ENCODE measurements around the gene SATB2.

Gene SATB2

GRCh38 chr2:199366406-199366805, 91.3 kb downstream of the SATB2 start (continued):
- TF ChIP-seq KLF17 (tag by site-specific recombination; IDR thresholded peaks at IDR 0.05) (peak; percentile 89), ZNF274 (IDR thresholded peaks at IDR 0.05; ENCODE audit: low read length) (no peak), ZNF274 (tag by site-specific recombination; IDR thresholded peaks at IDR 0.05; ENCODE audit: borderline replicate concordance) (no peak), ZNF580 (tag by site-specific recombination; IDR thresholded peaks at IDR 0.05) (no peak), ZNF311 (tag by site-specific recombination; IDR thresholded peaks at IDR 0.05; ENCODE audit: borderline replicate concordance) (no peak), ZFP37 (tag by site-specific recombination; IDR thresholded peaks at IDR 0.05) (no peak), GLI4 (tag by site-specific recombination; IDR thresholded peaks at IDR 0.05) (no peak), ZNF433 (tag by site-specific recombination; IDR thresholded peaks at IDR 0.05; ENCODE audit: low read depth) (no peak), ZNF248 (tag by site-specific recombination; IDR thresholded peaks at IDR 0.05) (no peak), ZNF830 (tag by site-specific recombination; IDR thresholded peaks at IDR 0.05; ENCODE audit: low read depth) (no peak), ZIC2 (tag by site-specific recombination; IDR thresholded peaks at IDR 0.05) (no peak), ZNF10 (tag by site-specific recombination; IDR thresholded peaks at IDR 0.05) (no peak), ZSCAN23 (tag by site-specific recombination; IDR thresholded peaks at IDR 0.05) (no peak), ZNF785 (tag by site-specific recombination; IDR thresholded peaks at IDR 0.05) (no peak), EGR2 (tag by site-specific recombination; IDR thresholded peaks at IDR 0.05; ENCODE audit: low read depth) (peak; percentile 77; the same call in 1 of the 2 replicates), GLIS2 (tag by site-specific recombination; IDR thresholded peaks at IDR 0.05) (no peak), ZNF670 (tag by site-specific recombination; IDR thresholded peaks at IDR 0.05; ENCODE audit: low read depth) (no peak), ZNF548 (tag by site-specific recombination; IDR thresholded peaks at IDR 0.05) (no peak), ZNF341 (tag by site-specific recombination; IDR thresholded peaks at IDR 0.05; ENCODE audit: low read depth) (no peak), SCRT1 (tag by site-specific recombination; IDR thresholded peaks at IDR 0.05; ENCODE audit: borderline replicate concordance) (no peak), ZNF596 (tag by site-specific recombination; IDR thresholded peaks at IDR 0.05) (no peak), ZEB2 (tag by site-specific recombination; IDR thresholded peaks at IDR 0.05) (no peak), HOXD13 (CRISPR knock-in tag; IDR thresholded peaks at IDR 0.05; ENCODE audit: borderline replicate concordance) (peak; percentile 81), ZNF214 (tag by site-specific recombination; IDR thresholded peaks at IDR 0.05; ENCODE audit: borderline replicate concordance) (no peak), ZBTB1 (tag by site-specific recombination; IDR thresholded peaks at IDR 0.05) (no peak), ZNF324 (tag by site-specific recombination; IDR thresholded peaks at IDR 0.05) (no peak), PRDM6 (tag by site-specific recombination; IDR thresholded peaks at IDR 0.05) (peak; percentile 39; the same call in 1 of the 2 replicates), ZNF843 (tag by site-specific recombination; IDR thresholded peaks at IDR 0.05) (no peak), ZNF48 (tag by site-specific recombination; IDR thresholded peaks at IDR 0.05) (no peak), ZNF747 (tag by site-specific recombination; IDR thresholded peaks at IDR 0.05) (no peak), ZSCAN16 (tag by site-specific recombination; IDR thresholded peaks at IDR 0.05) (no peak), ZFHX2 (tag by site-specific recombination; conservative IDR thresholded peaks at IDR 0.05) (peak; percentile 68), ZBTB8A (tag by site-specific recombination; IDR thresholded peaks at IDR 0.05) (no peak), ZNF184 (tag by site-specific recombination; IDR thresholded peaks at IDR 0.05) (no peak)
- TF ChIP-seq, protein P1, sequence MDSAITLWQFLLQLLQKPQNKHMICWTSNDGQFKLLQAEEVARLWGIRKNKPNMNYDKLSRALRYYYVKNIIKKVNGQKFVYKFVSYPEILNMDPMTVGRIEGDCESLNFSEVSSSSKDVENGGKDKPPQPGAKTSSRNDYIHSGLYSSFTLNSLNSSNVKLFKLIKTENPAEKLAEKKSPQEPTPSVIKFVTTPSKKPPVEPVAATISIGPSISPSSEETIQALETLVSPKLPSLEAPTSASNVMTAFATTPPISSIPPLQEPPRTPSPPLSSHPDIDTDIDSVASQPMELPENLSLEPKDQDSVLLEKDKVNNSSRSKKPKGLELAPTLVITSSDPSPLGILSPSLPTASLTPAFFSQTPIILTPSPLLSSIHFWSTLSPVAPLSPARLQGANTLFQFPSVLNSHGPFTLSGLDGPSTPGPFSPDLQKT (IDR thresholded peaks at IDR 0.05; ENCODE audit: borderline replicate concordance, low read depth, low read length), result no peak
- TF ChIP-seq, protein P2, sequence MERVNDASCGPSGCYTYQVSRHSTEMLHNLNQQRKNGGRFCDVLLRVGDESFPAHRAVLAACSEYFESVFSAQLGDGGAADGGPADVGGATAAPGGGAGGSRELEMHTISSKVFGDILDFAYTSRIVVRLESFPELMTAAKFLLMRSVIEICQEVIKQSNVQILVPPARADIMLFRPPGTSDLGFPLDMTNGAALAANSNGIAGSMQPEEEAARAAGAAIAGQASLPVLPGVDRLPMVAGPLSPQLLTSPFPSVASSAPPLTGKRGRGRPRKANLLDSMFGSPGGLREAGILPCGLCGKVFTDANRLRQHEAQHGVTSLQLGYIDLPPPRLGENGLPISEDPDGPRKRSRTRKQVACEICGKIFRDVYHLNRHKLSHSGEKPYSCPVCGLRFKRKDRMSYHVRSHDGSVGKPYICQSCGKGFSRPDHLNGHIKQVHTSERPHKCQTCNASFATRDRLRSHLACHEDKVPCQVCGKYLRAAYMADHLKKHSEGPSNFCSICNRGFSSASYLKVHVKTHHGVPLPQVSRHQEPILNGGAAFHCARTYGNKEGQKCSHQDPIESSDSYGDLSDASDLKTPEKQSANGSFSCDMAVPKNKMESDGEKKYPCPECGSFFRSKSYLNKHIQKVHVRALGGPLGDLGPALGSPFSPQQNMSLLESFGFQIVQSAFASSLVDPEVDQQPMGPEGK (tag by site-specific recombination; IDR thresholded peaks at IDR 0.05), result no peak
- TF ChIP-seq, protein P3, sequence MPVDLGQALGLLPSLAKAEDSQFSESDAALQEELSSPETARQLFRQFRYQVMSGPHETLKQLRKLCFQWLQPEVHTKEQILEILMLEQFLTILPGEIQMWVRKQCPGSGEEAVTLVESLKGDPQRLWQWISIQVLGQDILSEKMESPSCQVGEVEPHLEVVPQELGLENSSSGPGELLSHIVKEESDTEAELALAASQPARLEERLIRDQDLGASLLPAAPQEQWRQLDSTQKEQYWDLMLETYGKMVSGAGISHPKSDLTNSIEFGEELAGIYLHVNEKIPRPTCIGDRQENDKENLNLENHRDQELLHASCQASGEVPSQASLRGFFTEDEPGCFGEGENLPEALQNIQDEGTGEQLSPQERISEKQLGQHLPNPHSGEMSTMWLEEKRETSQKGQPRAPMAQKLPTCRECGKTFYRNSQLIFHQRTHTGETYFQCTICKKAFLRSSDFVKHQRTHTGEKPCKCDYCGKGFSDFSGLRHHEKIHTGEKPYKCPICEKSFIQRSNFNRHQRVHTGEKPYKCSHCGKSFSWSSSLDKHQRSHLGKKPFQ (tag by site-specific recombination; IDR thresholded peaks at IDR 0.05), result no peak

Data from HEK293 (cell line).